ENCODE data around the gene ZACN.

Gene ZACN

GRCh38 chr17:76097716-76098295 is 18.8 kb downstream of the ZACN start:
- TF ChIP-seq CTCF (IDR thresholded peaks at IDR 0.05; ENCODE audit: insufficient read depth, low read depth, low read length, missing control alignments), result no peak
- H3K4me3 ChIP-seq (ENCODE audit: low read depth, low read length), result no peak overlapping the region
- DNase-seq (ENCODE audit: low read depth), result no peak

- TF ChIP-seq CTCF (IDR thresholded peaks at IDR 0.05; ENCODE audit: insufficient read depth, low read depth, low read length, missing control alignments), result no peak
- H3K4me3 ChIP-seq (ENCODE audit: low read depth, low read length), result peak overlapping the region; percentile 61
- no peak for DNase-seq (ENCODE audit: low read depth)
Observed at GRCh38 chr17:76102944-76103273, 23.9 kb downstream of the ZACN start.

- no peak for TF ChIP-seq CTCF (IDR thresholded peaks at IDR 0.05; ENCODE audit: insufficient read depth, low read depth, low read length, missing control alignments)
- peak within 1 kb of the TSS; percentile 61 for H3K4me3 ChIP-seq (ENCODE audit: low read depth, low read length)
- peak; percentile 95 for DNase-seq (ENCODE audit: low read depth)
Observed at GRCh38 chr17:76103274-76104139, 24.5 kb downstream of the ZACN start, which contains the start of gene EXOC7. Gene EXOC7 (minus strand): TSS chr17:76103787. CDS start chr17:76103692, 95 bp downstream.

- no peak for TF ChIP-seq CTCF (IDR thresholded peaks at IDR 0.05; ENCODE audit: insufficient read depth, low read depth, low read length, missing control alignments)
- DNase-seq (ENCODE audit: low read depth), result no peak
- peak overlapping the region; percentile 61 for H3K4me3 ChIP-seq (ENCODE audit: low read depth, low read length)
Observed at GRCh38 chr17:76104140-76104895, 25.3 kb downstream of the ZACN start.

GRCh38 chr17:76104896-76105231 is 25.9 kb downstream of the ZACN start:
- TF ChIP-seq CTCF (IDR thresholded peaks at IDR 0.05; ENCODE audit: insufficient read depth, low read depth, low read length, missing control alignments), result no peak
- H3K4me3 ChIP-seq (ENCODE audit: low read depth, low read length), result no peak overlapping the region

GRCh38 chr17:76106703-76107102 is 27.7 kb downstream of the ZACN start:
- TF ChIP-seq CTCF (IDR thresholded peaks at IDR 0.05; ENCODE audit: insufficient read depth, low read depth, low read length, missing control alignments), result no peak
- no peak overlapping the region for H3K4me3 ChIP-seq (ENCODE audit: low read depth, low read length)
- DNase-seq (ENCODE audit: low read depth), result no peak

More at GRCh38 chr17:76104896-76105231, 25.9 kb downstream of the ZACN start:
- no peak for DNase-seq (ENCODE audit: low read depth)

Measured in GM12865 (cell line).